ENCODE results near the gene MYH15.
A peak's percentile ranks its signal among the peaks of the same experiment; 100 is the strongest.

Gene MYH15

GRCh38 chr3:108510496-108510895, at the start of gene MYH15:
MYH15 (minus strand) TSS chr3:108510596; CDS start chr3:108510530, 66 bp downstream.
- no peak within 1 kb of the TSS for H3K27ac ChIP-seq
- TF ChIP-seq CTCF (conservative IDR thresholded peaks at IDR 0.05): no peak

GRCh38 chr3:108555966-108556581, 45.7 kb upstream of the MYH15 start:
- peak overlapping the region; percentile 54 for H3K27ac ChIP-seq
- no peak for TF ChIP-seq CTCF (conservative IDR thresholded peaks at IDR 0.05)

- TF ChIP-seq CTCF (conservative IDR thresholded peaks at IDR 0.05): no peak
- peak overlapping the region; percentile 54 for H3K27ac ChIP-seq
These were observed 44.6 kb upstream of the MYH15 start for GRCh38 chr3:108554913-108555571.

- no peak for TF ChIP-seq CTCF (conservative IDR thresholded peaks at IDR 0.05)
- H3K27ac ChIP-seq: peak overlapping the region; percentile 54; the same call in 1 of the 2 replicates
These were observed 43.8 kb upstream of the MYH15 start for GRCh38 chr3:108554229-108554628.

- no peak overlapping the region for H3K27ac ChIP-seq
These were observed 42.1 kb upstream of the MYH15 start for GRCh38 chr3:108552267-108553159.

GRCh38 chr3:108548886-108549285, 38.5 kb upstream of the MYH15 start:
- TF ChIP-seq CTCF (conservative IDR thresholded peaks at IDR 0.05): no peak
- peak overlapping the region; percentile 60 for H3K27ac ChIP-seq

More at GRCh38 chr3:108552267-108553159, 42.1 kb upstream of the MYH15 start:
- TF ChIP-seq CTCF (conservative IDR thresholded peaks at IDR 0.05): peak; percentile 60; the same call in 1 of the 2 replicates

GRCh38 chr3:108548304-108548703, 37.9 kb upstream of the MYH15 start:
- TF ChIP-seq CTCF (conservative IDR thresholded peaks at IDR 0.05): no peak
- H3K27ac ChIP-seq: peak overlapping the region; percentile 60
